Measurements from ENCODE around the gene APBB1.

The APBB1 gene

GRCh38 chr11:6390718-6391469, 28.0 kb downstream of the APBB1 start:
- DNase-seq: no peak

GRCh38 chr11:6389905-6390717, 28.8 kb downstream of the APBB1 start, which contains the start of gene SMPD1:
TSS of gene SMPD1 (plus strand) at chr11:6390474. CDS start at chr11:6390599, 125 bp downstream.
- peak; percentile 81 for DNase-seq

DNA sequence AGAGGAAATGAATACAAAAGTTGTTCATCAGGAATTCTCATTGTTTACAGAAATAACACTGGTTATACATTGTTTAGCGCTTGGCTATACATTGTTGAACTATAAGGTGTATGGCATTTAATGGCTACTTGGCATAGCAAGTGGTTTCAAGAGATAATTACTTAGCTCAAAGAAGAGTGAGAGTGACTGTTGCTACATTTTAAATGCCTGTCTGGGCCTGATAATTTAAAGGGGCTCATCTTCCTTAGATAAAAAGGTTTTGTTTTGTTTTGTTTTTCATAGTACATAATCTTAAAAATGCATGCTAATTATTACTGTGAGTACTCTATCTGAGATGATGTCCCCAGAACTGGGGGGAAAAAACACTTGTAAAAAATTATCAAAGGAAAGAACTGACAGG, 30.1 kb downstream of the APBB1 start:
- DNase-seq: no peak

- DNase-seq: no peak
Measured at GRCh38 chr11:6387811-6388599, 30.9 kb downstream of the APBB1 start.

DNA sequence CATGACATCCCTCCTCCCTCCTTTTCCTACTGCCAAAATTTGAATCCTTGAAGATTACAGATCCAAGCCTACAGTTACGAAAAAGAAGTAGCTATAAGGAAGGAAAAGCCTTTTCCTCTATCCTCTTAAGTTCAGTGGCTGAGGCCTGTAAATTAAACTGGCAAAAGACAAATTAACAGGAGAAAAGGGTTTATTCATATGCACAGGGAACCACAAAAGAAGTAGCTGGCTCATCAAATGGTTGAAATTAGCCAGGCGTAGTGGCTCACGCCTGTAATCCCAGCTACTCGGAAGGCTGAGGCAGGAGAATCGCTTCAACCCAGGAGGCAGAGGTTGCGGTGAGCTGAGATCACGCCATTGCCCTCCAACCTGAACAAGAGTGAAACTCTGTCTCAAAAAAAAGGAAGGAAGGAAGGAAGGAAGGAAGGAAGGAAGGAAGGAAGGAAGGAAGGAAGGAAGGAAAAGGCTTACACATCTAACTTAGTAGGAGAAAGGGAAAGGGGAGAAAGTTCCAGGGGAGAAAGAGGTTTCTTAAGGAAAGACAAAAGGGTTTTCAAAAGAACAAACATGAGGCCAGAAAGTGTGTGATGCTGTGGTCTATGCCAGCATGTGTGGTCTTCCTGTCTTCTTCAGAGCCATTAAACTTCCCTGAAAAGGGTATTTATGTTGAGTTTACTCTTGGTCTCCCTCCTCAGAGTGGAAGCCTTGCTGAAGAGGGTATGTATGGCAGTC, 33.7 kb downstream of the APBB1 start:
- no peak for DNase-seq

- no peak for DNase-seq
Measured at GRCh38 chr11:6378640-6378989, 40.3 kb downstream of the APBB1 start.

DNA sequence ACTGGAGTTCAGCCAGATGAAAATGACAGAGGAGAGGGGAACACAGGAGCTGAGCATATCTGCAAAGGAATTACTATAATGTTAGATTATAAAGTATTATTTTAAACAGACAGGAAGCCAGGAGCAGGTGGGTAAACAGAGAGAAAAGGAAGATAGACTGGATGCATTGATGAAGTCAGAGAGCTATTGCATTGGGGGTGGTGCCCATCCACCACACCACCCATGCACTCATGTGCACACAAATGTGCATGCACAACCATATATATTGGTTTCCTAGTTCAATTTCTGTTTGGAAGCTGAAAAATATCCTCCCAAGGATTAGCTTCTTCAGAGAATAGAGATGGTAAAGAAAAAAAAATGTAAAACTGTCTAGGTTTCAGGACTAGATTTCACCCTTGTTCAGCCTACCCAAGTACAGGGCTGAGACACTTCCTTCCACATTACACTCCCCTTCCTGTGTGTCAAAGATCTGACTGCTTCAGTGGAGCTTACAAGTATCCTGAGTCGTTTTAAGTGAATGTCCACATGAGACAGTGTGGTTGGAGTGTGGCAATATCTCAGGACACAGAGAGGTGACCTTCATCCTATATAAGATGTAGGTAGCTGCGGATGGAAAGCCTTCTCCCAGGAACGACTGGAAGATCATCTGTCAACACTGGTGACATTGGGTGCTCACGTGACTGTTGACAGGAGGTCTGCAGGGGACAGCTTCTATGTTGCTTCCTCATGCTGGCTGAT, 40.8 kb downstream of the APBB1 start:
- DNase-seq: no peak

- DNase-seq: no peak
Measured at GRCh38 chr11:6371825-6372224, 47.1 kb downstream of the APBB1 start.

- no peak for DNase-seq
Measured at GRCh38 chr11:6365659-6366058, 53.2 kb downstream of the APBB1 start.

GRCh38 chr11:6362873-6363678, 55.8 kb downstream of the APBB1 start:
- DNase-seq: peak; percentile 21

GRCh38 chr11:6362185-6362872, 56.6 kb downstream of the APBB1 start:
- DNase-seq: no peak

- DNase-seq: no peak
Measured at GRCh38 chr11:6360183-6360582, 58.7 kb downstream of the APBB1 start.

DNA sequence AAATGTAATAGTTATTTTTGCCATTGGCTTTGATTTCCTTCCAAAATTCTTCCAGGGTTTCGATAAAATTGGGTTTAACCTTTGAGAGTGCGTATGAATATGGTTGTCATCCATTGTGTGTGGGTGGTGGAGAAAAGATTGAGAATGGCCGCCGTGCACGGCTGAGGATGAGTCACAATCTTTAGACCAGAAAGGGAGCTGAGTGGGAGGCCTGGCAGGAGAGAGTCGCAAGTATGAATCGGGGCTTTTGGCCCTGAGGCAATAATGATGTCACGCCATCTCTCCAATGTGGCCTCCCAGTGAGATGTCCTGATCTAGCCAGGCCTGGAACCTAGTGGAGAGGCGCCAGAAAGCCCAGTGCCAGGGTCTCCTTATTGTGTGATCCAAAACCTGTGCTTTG, 61.7 kb downstream of the APBB1 start:
- no peak for DNase-seq

- no peak for DNase-seq
Measured at GRCh38 chr11:6356503-6357055, 62.3 kb downstream of the APBB1 start.

DNA sequence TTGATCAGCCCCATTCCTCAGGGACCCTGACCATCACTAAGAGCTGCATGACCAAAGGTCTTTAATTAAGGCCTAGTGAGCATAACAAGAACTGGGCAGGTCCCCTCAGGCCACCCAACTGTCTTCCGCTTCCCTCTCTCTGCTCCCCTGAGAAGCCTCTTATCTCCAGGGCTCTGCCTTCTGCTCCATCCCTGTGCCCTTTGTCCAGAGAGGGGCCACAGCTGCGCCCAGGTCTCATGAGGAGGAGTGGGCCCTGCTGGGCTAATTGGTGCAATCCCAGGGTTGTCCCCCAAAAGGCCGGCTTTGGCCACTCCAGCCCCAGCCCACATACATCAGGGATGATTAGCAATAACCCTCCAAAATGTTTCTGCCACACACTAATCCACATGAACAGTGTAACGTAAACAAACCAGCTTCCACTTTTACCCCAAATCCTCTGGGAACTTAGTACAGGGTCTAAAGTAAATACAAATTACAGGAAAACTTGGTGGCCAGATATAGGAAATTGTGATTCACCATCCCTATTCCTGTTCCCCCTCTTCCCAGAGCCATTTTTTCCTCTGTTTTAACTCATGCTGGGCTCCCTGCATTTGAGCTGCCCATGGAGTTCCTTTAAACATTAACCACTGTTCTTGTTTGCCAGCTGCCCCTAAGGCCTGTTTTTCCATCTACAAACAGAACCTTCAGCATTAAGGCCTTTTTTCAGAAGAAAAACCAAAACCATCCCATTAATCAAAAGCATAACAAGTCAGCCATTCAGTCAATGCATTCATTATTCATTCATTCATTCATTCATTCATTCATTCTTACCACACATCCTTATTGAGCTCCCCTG, 64.0 kb downstream of the APBB1 start:
- DNase-seq: no peak

GRCh38 chr11:6353367-6353987, 65.4 kb downstream of the APBB1 start:
- peak; percentile 57 for DNase-seq

GRCh38 chr11:6351782-6352382, 67.0 kb downstream of the APBB1 start:
- DNase-seq: no peak

- no peak for DNase-seq
Measured at GRCh38 chr11:6350486-6350885, 68.4 kb downstream of the APBB1 start.
